GM23338 (cell line): ENCODE measurements around the gene CLIC3.

ENCODE experiments used
- ETS1 ChIP-seq: IDR thresholded peaks from 2 replicates; pipeline ENCODE4 v1.6.1; 2016; ENCODE audit warnings: antibody characterized with exemption
- EZH2 ChIP-seq: fragments of 200-600 bp; sonication (generic); IDR thresholded peaks from one replicate; pipeline ENCODE4 v1.8.0; 2017; ENCODE audit warnings: antibody characterized with exemption, mild to moderate bottlenecking, low read depth; ENCODE audit not compliant: unreplicated experiment
- EZH2phosphoT487 ChIP-seq: fragments of 200-600 bp; sonication (generic); IDR thresholded peaks from one replicate; pipeline ENCODE4 v1.8.1; 2018; ENCODE audit warnings: antibody characterized with exemption; ENCODE audit not compliant: unreplicated experiment
- POLR2AphosphoS5 ChIP-seq: IDR thresholded peaks from 2 replicates; pipeline ENCODE4 v1.6.1; 2016; ENCODE audit warnings: antibody characterized with exemption, low read depth
- STAT1 ChIP-seq: IDR thresholded peaks from one replicate; pipeline ENCODE4 v1.6.1; 2016; ENCODE audit warnings: antibody characterized with exemption; ENCODE audit not compliant: unreplicated experiment
- TF ChIP-seq, protein P1 (sequence below), 2 experiments: fragments of 200-600 bp in 1 of 2; sonication (generic) in 1 of 2; conservative IDR thresholded peaks; 2 replicates each; pipeline versions ENCODE4 v1.5.1 to v1.6.1; 2016 to 2017; ENCODE audit warnings: antibody characterized with exemption in 2 of 2, low read depth in 2 of 2, mild to moderate bottlenecking in 2 of 2, moderate library complexity in 1 of 2
- TF ChIP-seq, protein P2 (sequence below): IDR thresholded peaks from one replicate; pipeline ENCODE4 v1.6.1; 2018; ENCODE audit warnings: antibody characterized with exemption; ENCODE audit not compliant: unreplicated experiment

- TF ChIP-seq EZH2: no peak
- TF ChIP-seq, protein P1, sequence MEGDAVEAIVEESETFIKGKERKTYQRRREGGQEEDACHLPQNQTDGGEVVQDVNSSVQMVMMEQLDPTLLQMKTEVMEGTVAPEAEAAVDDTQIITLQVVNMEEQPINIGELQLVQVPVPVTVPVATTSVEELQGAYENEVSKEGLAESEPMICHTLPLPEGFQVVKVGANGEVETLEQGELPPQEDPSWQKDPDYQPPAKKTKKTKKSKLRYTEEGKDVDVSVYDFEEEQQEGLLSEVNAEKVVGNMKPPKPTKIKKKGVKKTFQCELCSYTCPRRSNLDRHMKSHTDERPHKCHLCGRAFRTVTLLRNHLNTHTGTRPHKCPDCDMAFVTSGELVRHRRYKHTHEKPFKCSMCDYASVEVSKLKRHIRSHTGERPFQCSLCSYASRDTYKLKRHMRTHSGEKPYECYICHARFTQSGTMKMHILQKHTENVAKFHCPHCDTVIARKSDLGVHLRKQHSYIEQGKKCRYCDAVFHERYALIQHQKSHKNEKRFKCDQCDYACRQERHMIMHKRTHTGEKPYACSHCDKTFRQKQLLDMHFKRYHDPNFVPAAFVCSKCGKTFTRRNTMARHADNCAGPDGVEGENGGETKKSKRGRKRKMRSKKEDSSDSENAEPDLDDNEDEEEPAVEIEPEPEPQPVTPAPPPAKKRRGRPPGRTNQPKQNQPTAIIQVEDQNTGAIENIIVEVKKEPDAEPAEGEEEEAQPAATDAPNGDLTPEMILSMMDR (conservative IDR thresholded peaks at IDR 0.05; ENCODE audit: low read depth in 2 of 2): no peak
- TF ChIP-seq EZH2phosphoT487: no peak
- no peak for TF ChIP-seq POLR2AphosphoS5
- no peak for TF ChIP-seq STAT1
- TF ChIP-seq, protein P2, sequence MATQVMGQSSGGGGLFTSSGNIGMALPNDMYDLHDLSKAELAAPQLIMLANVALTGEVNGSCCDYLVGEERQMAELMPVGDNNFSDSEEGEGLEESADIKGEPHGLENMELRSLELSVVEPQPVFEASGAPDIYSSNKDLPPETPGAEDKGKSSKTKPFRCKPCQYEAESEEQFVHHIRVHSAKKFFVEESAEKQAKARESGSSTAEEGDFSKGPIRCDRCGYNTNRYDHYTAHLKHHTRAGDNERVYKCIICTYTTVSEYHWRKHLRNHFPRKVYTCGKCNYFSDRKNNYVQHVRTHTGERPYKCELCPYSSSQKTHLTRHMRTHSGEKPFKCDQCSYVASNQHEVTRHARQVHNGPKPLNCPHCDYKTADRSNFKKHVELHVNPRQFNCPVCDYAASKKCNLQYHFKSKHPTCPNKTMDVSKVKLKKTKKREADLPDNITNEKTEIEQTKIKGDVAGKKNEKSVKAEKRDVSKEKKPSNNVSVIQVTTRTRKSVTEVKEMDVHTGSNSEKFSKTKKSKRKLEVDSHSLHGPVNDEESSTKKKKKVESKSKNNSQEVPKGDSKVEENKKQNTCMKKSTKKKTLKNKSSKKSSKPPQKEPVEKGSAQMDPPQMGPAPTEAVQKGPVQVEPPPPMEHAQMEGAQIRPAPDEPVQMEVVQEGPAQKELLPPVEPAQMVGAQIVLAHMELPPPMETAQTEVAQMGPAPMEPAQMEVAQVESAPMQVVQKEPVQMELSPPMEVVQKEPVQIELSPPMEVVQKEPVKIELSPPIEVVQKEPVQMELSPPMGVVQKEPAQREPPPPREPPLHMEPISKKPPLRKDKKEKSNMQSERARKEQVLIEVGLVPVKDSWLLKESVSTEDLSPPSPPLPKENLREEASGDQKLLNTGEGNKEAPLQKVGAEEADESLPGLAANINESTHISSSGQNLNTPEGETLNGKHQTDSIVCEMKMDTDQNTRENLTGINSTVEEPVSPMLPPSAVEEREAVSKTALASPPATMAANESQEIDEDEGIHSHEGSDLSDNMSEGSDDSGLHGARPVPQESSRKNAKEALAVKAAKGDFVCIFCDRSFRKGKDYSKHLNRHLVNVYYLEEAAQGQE: no peak
- no peak for TF ChIP-seq ETS1
Measured at GRCh38 chr9:136977223-136977622, 19.1 kb downstream of the CLIC3 start, which contains the start of gene PTGDS.
